SK-N-MC (cell line): ENCODE measurements around the gene GTSF1L.

Experiments
- DNase-seq: peaks from one replicate; pipeline ENCODE4 v3.0.0-alpha.2; 2011; ENCODE audit warnings: low read depth, low spot score
- H3K27ac ChIP-seq: fragments of 200-600 bp; sonication (generic); 2 replicates; pipeline ENCODE4 v1.5.1; 2016; ENCODE audit warnings: mixed run types
- H3K36me3 ChIP-seq: fragments of 200-600 bp; sonication (generic); 2 replicates; pipeline ENCODE4 v1.6.1; 2017; ENCODE audit warnings: antibody characterized with exemption, low read length, mixed read lengths; ENCODE audit not compliant: insufficient read depth
- H3K4me3 ChIP-seq: fragments of 200-600 bp; sonication (generic); 2 replicates; pipeline ENCODE4 v1.5.1; 2016
- H3K9ac ChIP-seq: fragments of 200-600 bp; sonication (generic); 2 replicates; pipeline ENCODE4 v1.8.0; 2017; ENCODE audit warnings: mixed run types, mixed read lengths; ENCODE audit not compliant: insufficient read length
- H3K9me3 ChIP-seq: fragments of 200-600 bp; sonication (generic); 2 replicates; pipeline ENCODE4 v1.6.1; 2017; ENCODE audit warnings: low read depth, mild to moderate bottlenecking, antibody characterized with exemption, low read length, moderate library complexity, mixed read lengths
- EZH2 ChIP-seq: fragments of 200-600 bp; sonication (generic); IDR thresholded peaks from one replicate; pipeline ENCODE4 v1.6.1; 2017; ENCODE audit warnings: antibody characterized with exemption
- FOXP2 ChIP-seq: optimal IDR thresholded peaks from 2 replicates; pipeline ENCODE3; 2011; ENCODE audit warnings: mild to moderate bottlenecking, moderate library complexity; ENCODE audit not compliant: insufficient read depth; ENCODE audit errors: extremely low read length, control extremely low read depth
- POLR2AphosphoS5 ChIP-seq: IDR thresholded peaks from 2 replicates; pipeline ENCODE4 v1.6.1; 2012; ENCODE audit warnings: mild to moderate bottlenecking, low read depth, low read length, borderline replicate concordance

GTSF1L gene

DNA sequence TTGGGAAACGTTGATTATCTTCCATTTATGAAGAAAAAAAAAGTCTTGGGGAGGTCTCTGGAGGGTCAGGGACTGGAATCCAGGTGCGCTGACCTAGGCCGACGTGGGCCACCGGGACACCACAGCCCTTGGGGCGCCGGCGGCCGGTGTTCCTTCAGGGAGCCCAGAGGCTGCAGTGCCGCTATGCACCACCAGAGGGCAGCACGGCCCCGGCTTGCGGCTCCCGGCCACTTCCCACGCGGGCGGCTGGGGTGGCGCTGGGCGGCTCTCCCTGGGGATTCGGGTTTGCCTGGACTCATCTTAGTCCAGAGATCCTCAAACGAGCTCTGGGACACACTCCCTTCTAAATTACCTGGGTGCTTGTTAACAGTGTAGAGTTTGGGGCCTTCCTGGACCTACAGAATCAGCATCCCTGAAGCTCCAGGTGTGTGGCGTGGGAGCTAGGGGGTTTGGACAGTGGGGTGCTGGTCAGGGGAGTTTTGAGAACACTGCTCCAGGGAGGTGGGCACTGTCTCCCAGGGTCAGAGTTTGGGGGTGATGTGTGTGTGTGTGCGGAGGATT is 23.0 kb upstream of the GTSF1L start:
- no peak overlapping the region for H3K9ac ChIP-seq
- H3K27ac ChIP-seq = no peak overlapping the region
- no peaks in the 10 kb centered on the region for H3K9me3 ChIP-seq
- no peak for TF ChIP-seq FOXP2
- TF ChIP-seq EZH2 = no peak
- no peak for TF ChIP-seq POLR2AphosphoS5
- DNase-seq = no peak
- peak overlapping the region; percentile 45 for H3K4me3 ChIP-seq
- H3K36me3 ChIP-seq = no peaks in the 10 kb centered on the region

- no peak for DNase-seq
- H3K27ac ChIP-seq = peak overlapping the region; percentile 30
- no peak overlapping the region for H3K9ac ChIP-seq
- H3K4me3 ChIP-seq = no peak overlapping the region
- H3K36me3 ChIP-seq = no peaks in the 10 kb centered on the region
- H3K9me3 ChIP-seq = no peaks in the 10 kb centered on the region
- TF ChIP-seq FOXP2 (no peak), EZH2 (no peak), POLR2AphosphoS5 (no peak)
Observed at GRCh38 chr20:43748274-43748673, 21.5 kb upstream of the GTSF1L start.

GRCh38 chr20:43746344-43747137 is 19.7 kb upstream of the GTSF1L start:
- H3K9ac ChIP-seq = peak overlapping the region; percentile 68
- no peaks in the 10 kb centered on the region for H3K36me3 ChIP-seq
- peak overlapping the region; percentile 55 for H3K4me3 ChIP-seq
- DNase-seq = no peak
- H3K27ac ChIP-seq = peak overlapping the region; percentile 96
- TF ChIP-seq EZH2 = no peak
- TF ChIP-seq FOXP2 = no peak
- no peaks in the 10 kb centered on the region for H3K9me3 ChIP-seq

DNA sequence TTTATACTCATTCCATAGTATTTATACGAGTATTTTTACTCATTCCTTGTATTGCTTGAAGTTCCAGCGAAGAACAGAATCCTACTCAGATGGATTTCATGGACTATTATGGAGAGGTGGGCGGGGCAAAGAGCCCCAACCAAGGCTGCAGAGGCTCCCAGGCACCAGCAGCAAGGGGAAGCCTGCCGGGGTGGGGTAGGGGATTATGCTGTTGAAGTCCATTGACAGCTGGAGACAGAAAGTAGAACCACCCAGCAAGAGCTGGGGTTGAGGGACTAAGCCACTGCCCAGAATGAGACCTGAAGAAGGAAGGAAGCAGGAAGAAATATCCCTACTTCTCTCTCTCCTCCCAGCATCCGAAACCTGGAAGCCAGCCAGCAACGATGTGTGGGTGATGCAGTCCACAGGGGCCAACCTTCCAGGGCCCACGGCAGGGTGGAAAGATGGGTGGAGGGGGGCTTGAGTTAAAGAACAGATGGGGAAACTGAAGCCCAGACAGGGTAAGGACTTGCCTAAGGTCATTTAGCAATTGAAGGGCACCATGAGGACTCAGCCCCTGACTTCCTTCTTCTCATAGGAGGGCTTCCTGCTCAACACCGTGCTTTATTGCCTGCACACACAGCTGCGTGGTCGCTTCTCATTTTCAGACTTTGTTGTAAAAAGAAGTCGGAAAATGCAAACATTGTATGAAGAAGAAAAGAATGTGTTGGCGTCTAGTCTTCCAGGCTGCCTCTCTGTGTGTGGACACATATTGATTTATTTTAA is 18.3 kb upstream of the GTSF1L start:
- H3K4me3 ChIP-seq = peak overlapping the region; percentile 59
- H3K9me3 ChIP-seq = no peaks in the 10 kb centered on the region
- no peaks in the 10 kb centered on the region for H3K36me3 ChIP-seq
- peak overlapping the region; percentile 96 for H3K27ac ChIP-seq
- TF ChIP-seq POLR2AphosphoS5 (no peak), EZH2 (no peak), FOXP2 (no peak)
- H3K9ac ChIP-seq = no peak overlapping the region
- DNase-seq = no peak

GRCh38 chr20:43744151-43744611 is 17.4 kb upstream of the GTSF1L start:
- H3K36me3 ChIP-seq = no peaks in the 10 kb centered on the region
- no peak overlapping the region for H3K27ac ChIP-seq
- no peak for TF ChIP-seq FOXP2
- no peak for TF ChIP-seq POLR2AphosphoS5
- TF ChIP-seq EZH2 = no peak
- no peaks in the 10 kb centered on the region for H3K9me3 ChIP-seq
- no peak for DNase-seq
- no peak overlapping the region for H3K4me3 ChIP-seq
- no peak overlapping the region for H3K9ac ChIP-seq

- Histone ChIP-seq H3K36me3 (no peaks in the 10 kb centered on the region), H3K27ac (no peak overlapping the region), H3K9me3 (no peaks in the 10 kb centered on the region), H3K9ac (no peak overlapping the region), H3K4me3 (no peak overlapping the region)
- no peak for TF ChIP-seq EZH2
- no peak for TF ChIP-seq POLR2AphosphoS5
- TF ChIP-seq FOXP2 = no peak
- no peak for DNase-seq
Observed at GRCh38 chr20:43740642-43741041, 13.8 kb upstream of the GTSF1L start.

- H3K9ac ChIP-seq = no peak overlapping the region
- H3K36me3 ChIP-seq = no peaks in the 10 kb centered on the region
- TF ChIP-seq POLR2AphosphoS5 (no peak), EZH2 (no peak), FOXP2 (no peak)
- no peaks in the 10 kb centered on the region for H3K9me3 ChIP-seq
- no peak overlapping the region for H3K27ac ChIP-seq
- H3K4me3 ChIP-seq = no peak overlapping the region
- no peak for DNase-seq
Observed at GRCh38 chr20:43739148-43739749, 12.4 kb upstream of the GTSF1L start.

- Histone ChIP-seq H3K36me3 (no peaks in the 10 kb centered on the region), H3K9me3 (no peaks in the 10 kb centered on the region), H3K4me3 (no peak overlapping the region), H3K9ac (no peak overlapping the region), H3K27ac (no peak overlapping the region)
- TF ChIP-seq FOXP2 (no peak), EZH2 (no peak), POLR2AphosphoS5 (no peak)
- no peak for DNase-seq
Observed at GRCh38 chr20:43737925-43738324, 11.1 kb upstream of the GTSF1L start.
